H1 (cell line): ENCODE data around the gene CYP46A1. TPM values are rescaled to one million over a fixed set of nuclear protein-coding genes. Genes with fewer than 3 reads are reported as not detected.

ENCODE experiments used
- CTCF ChIA-PET: fragments of 300-600 bp; sonication (Branson Sonifier 250); formaldehyde crosslinking; loops from one replicate; lab custom pipeline; 2021; ENCODE audit not compliant: partially characterized antibody; lab: Charles Lee
- POLR2A ChIA-PET: fragments of 300-600 bp; sonication (Branson Sonifier 250); formaldehyde crosslinking; loops from one replicate; lab custom pipeline; 2021; ENCODE audit warnings: inconsistent platforms; ENCODE audit not compliant: partially characterized antibody; lab: Charles Lee
- DNase-seq, 2 experiments: peaks; one replicate each; pipeline versions ENCODE4 v3.0.0 to v3.0.0-alpha.2; 2010 to 2022; ENCODE audit warnings: low spot score in 2 of 2, low read depth in 1 of 2, mixed read lengths in 1 of 2
- FAIRE-seq: peaks from 2 replicates; lab custom pipeline; 2011; peaks lifted over from hg19 to GRCh38; lab: Jason Lieb, UNC
- H2AFZ ChIP-seq: 2 replicates; pipeline ENCODE4 v1.8.1; 2012; ENCODE audit warnings: low read length, inconsistent platforms
- H2AK5ac ChIP-seq: 2 replicates; pipeline ENCODE4 v1.6.1; 2013; ENCODE audit warnings: low read depth, low read length
- H2BK120ac ChIP-seq: replicated peaks from 2 replicates; pipeline ENCODE3; 2013; ENCODE audit warnings: low read depth, low read length, inconsistent platforms
- H2BK12ac ChIP-seq: 2 replicates; pipeline ENCODE4 v1.6.1; 2013; ENCODE audit warnings: low read depth, low read length
- H2BK15ac ChIP-seq: 2 replicates; pipeline ENCODE4 v1.6.1; 2013; ENCODE audit warnings: low read length
- H2BK20ac ChIP-seq: 2 replicates; pipeline ENCODE4 v1.6.1; 2013; ENCODE audit warnings: low read length
- H2BK5ac ChIP-seq: 2 replicates; pipeline ENCODE4 v1.6.1; 2013; ENCODE audit warnings: low read depth, low read length
- H3K14ac ChIP-seq: 2 replicates; pipeline ENCODE4 v1.6.1; 2013; ENCODE audit warnings: inconsistent platforms; ENCODE audit not compliant: insufficient read length
- H3K18ac ChIP-seq: 2 replicates; pipeline ENCODE4 v1.6.1; 2013; ENCODE audit warnings: low read length; ENCODE audit errors: extremely low read depth
- H3K23ac ChIP-seq: 2 replicates; pipeline ENCODE4 v1.6.1; 2013; ENCODE audit warnings: inconsistent platforms; ENCODE audit not compliant: insufficient read length
- H3K23me2 ChIP-seq: 2 replicates; pipeline ENCODE4 v1.6.1; 2013; ENCODE audit warnings: low read depth, low read length
- H3K27ac ChIP-seq: 2 replicates; pipeline ENCODE4 v1.6.1; 2011; ENCODE audit warnings: low read depth, low read length, inconsistent platforms
- H3K27me3 ChIP-seq, 4 experiments: replicated peaks in 1 of 4; 1 replicate in 1 of 4; 2 replicates in 3 of 4; pipeline versions ENCODE4 v1.6.1 to v1.8.1; 2011 to 2013; ENCODE audit warnings: low read length in 3 of 4, mild to moderate bottlenecking in 3 of 4, inconsistent platforms in 2 of 4, mixed read lengths in 2 of 4, moderate library complexity in 1 of 4; ENCODE audit not compliant: control insufficient read depth in 3 of 4, insufficient read depth in 3 of 4; ENCODE audit errors: extremely low read depth in 1 of 4
- H3K36me3 ChIP-seq, 4 experiments: 2 replicates each; pipeline versions ENCODE4 v1.6.1 to v1.8.1; 2011 to 2013; ENCODE audit warnings: mild to moderate bottlenecking in 4 of 4, low read length in 3 of 4, moderate library complexity in 2 of 4, control low read depth in 1 of 4, inconsistent platforms in 1 of 4; ENCODE audit not compliant: insufficient read depth in 4 of 4, control insufficient read depth in 2 of 4
- H3K4ac ChIP-seq: replicated peaks from 2 replicates; pipeline ENCODE3; 2013; ENCODE audit warnings: low read length, low read depth, mixed read lengths, inconsistent platforms; ENCODE audit not compliant: insufficient read length
- H3K4me1 ChIP-seq, 4 experiments: replicated peaks in 1 of 4; 1 replicate in 1 of 4; 2 replicates in 3 of 4; pipeline versions ENCODE4 v1.6.1 to v1.8.1; 2011 to 2013; ENCODE audit warnings: low read length in 3 of 4, inconsistent platforms in 2 of 4, mixed read lengths in 1 of 4; ENCODE audit not compliant: insufficient read depth in 4 of 4, control insufficient read depth in 3 of 4
- H3K4me2 ChIP-seq, 2 experiments: 2 replicates each; pipeline versions ENCODE4 v1.6.1 to v1.8.1; 2011 to 2013; ENCODE audit warnings: low read depth in 2 of 2, low read length in 2 of 2, control low read depth in 1 of 2, inconsistent platforms in 1 of 2, mild to moderate bottlenecking in 1 of 2; ENCODE audit not compliant: insufficient read depth in 1 of 2
- H3K4me3 ChIP-seq, 4 experiments: fragments of 200-600, 300-600 bp in 1 of 4; sonication (generic), shearing (Covaris generic), sonication (Bioruptor Twin) in 1 of 4; 2 replicates each; pipeline versions ENCODE4 v1.5.1 to v1.8.1; 2011 to 2016; ENCODE audit warnings: low read length in 4 of 4, low read depth in 3 of 4, control low read depth in 2 of 4, inconsistent platforms in 2 of 4, mild to moderate bottlenecking in 2 of 4, mixed read lengths in 1 of 4, moderate library complexity in 1 of 4; ENCODE audit not compliant: insufficient read depth in 2 of 4; ENCODE audit errors: extremely low read depth in 1 of 4
- H3K56ac ChIP-seq: replicated peaks from 2 replicates; pipeline ENCODE3; 2013; ENCODE audit warnings: low read depth, mild to moderate bottlenecking, mixed read lengths, low read length, inconsistent platforms; ENCODE audit not compliant: insufficient read length
- H3K79me1 ChIP-seq: 2 replicates; pipeline ENCODE4 v1.6.1; 2013; ENCODE audit warnings: low read depth, low read length, control low read depth
- H3K79me2 ChIP-seq, 2 experiments: 2 replicates each; pipeline versions ENCODE4 v1.6.1 to v1.8.1; 2012 to 2013; ENCODE audit warnings: low read length in 2 of 2, mild to moderate bottlenecking in 2 of 2, inconsistent platforms in 1 of 2; ENCODE audit not compliant: insufficient read depth in 2 of 2, control insufficient read depth in 1 of 2
- H3K9ac ChIP-seq, 4 experiments: replicated peaks in 1 of 4; 1 replicate in 1 of 4; 2 replicates in 3 of 4; pipeline versions ENCODE4 v1.6.1 to v1.8.1; 2011 to 2013; ENCODE audit warnings: low read depth in 3 of 4, low read length in 3 of 4, control low read depth in 2 of 4, mild to moderate bottlenecking in 2 of 4, moderate library complexity in 2 of 4, inconsistent platforms in 1 of 4; ENCODE audit errors: extremely low read depth in 1 of 4
- H3K9me3 ChIP-seq, 2 experiments: 2 replicates each; pipeline versions ENCODE4 v1.6.1 to v1.8.1; 2012 to 2013; ENCODE audit warnings: mild to moderate bottlenecking in 2 of 2, moderate library complexity in 2 of 2, control low read depth in 1 of 2, inconsistent platforms in 1 of 2, low read depth in 1 of 2, low read length in 1 of 2, mixed read lengths in 1 of 2; ENCODE audit not compliant: insufficient read depth in 2 of 2
- H4K20me1 ChIP-seq, 2 experiments: replicated peaks in 1 of 2; 2 replicates each; pipeline versions ENCODE3 to v1.8.1; 2011 to 2013; ENCODE audit warnings: inconsistent platforms in 2 of 2, low read length in 2 of 2, mild to moderate bottlenecking in 1 of 2; ENCODE audit not compliant: insufficient read depth in 2 of 2, control insufficient read depth in 1 of 2
- H4K5ac ChIP-seq: 2 replicates; pipeline ENCODE4 v1.6.1; 2013; ENCODE audit warnings: low read length, low read depth, mixed read lengths, inconsistent platforms; ENCODE audit not compliant: insufficient read length
- H4K8ac ChIP-seq: 2 replicates; pipeline ENCODE4 v1.8.0; 2013; ENCODE audit warnings: mild to moderate bottlenecking, moderate library complexity, low read length, inconsistent platforms; ENCODE audit not compliant: insufficient read depth; ENCODE audit errors: extremely low read depth
- H4K91ac ChIP-seq: replicated peaks from 2 replicates; pipeline ENCODE3; 2013; ENCODE audit warnings: low read length, mixed read lengths, inconsistent platforms; ENCODE audit not compliant: insufficient read length
- MAFK ChIP-seq: IDR thresholded peaks from 2 replicates; pipeline ENCODE4 v1.6.1; 2012; ENCODE audit warnings: low read depth, mild to moderate bottlenecking, improper control_type of control experiment, low read length
- SP2 ChIP-seq: IDR thresholded peaks from 2 replicates; pipeline ENCODE4 v1.6.1; 2012; ENCODE audit warnings: mild to moderate bottlenecking, low read length, inconsistent platforms
- ZNF274 ChIP-seq: IDR thresholded peaks from 2 replicates; pipeline ENCODE4 v1.7.0; 2012; ENCODE audit warnings: low read length, borderline replicate concordance; ENCODE audit errors: extremely low read depth
- WGBS, 2 experiments: shearing (Covaris generic) in 1 of 2; methylation state at CpG; one replicate each; pipeline versions ENCODE4 v1.1.6 to v1.1.7; 2013 to 2015; ENCODE audit warnings: low lambda C conversion rate in 2 of 2, mixed read lengths in 2 of 2, inconsistent platforms in 1 of 2, low coverage in 1 of 2, missing lambda C conversion rate in 1 of 2; ENCODE audit not compliant: insufficient replicate concordance in 2 of 2, insufficient coverage in 1 of 2, insufficient read length in 1 of 2; ENCODE audit errors: extremely low coverage in 1 of 2, missing lambda C conversion rate in 1 of 2; 5-methylcytosine and 5-hydroxymethylcytosine counted together
- polyA plus RNA-seq, 7 experiments: library from polyadenylated mRNA; depleted of rRNA in 3 of 7; stranded (reverse) in 5 of 7; unstranded in 2 of 7; fragments of >200 nt in 5 of 7; fragments of 200-250 nt in 2 of 7; gene quantifications; 1 replicate in 5 of 7; 2 replicates in 1 of 7; 4 replicates in 1 of 7; pipeline versions ENCODE4 v1.2.1 to v1.2.3, GENCODE V29; 2011 to 2013; ENCODE audit warnings: missing spikeins in 2 of 7, mixed read lengths in 2 of 7
- total RNA-seq: library from RNA; stranded (reverse); fragmentation: NEBNext Ultra II Directional; extraction: Animal tissue kit (Norgen Biotek cat#: 25700); gene quantifications from 2 replicates; pipeline ENCODE4 v1.2.1, GENCODE V29; 2021

The CYP46A1 gene
- total and polyA plus RNA-seq, 2 of the 8 experiments (the other 6 are each of a cell fraction or from before 2014, with no cell fraction given) = 0.41 to 1.3 TPM

DNA sequence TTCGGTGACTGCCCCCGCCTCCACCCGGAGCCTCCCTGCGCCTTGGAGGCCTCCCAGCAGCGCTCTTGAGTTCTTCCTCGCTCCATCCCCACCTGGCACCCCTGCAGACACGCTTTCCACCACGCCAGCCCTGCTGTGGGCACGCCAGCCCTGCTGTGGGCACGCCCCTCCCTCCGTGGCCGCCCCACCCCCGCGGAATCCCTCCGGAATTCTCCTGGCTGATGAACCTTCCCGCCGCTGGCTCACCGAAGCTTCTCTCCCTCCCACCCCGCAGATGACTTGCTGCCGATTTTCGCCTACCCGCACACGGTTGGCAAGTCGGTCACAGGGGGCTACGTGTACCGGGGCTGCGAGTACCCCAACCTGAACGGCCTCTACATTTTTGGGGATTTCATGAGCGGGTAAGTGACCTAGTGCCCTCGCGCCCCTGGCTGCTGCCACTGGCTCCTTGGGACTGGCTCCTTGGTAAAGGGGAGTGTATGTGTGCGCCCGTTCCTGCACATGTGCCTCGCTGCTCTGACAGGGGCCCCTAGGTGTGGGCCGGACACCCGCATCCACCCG, 24.0 kb upstream of the CYP46A1 start:
- ChIA-PET CTCF (interaction anchor here (1.0 to 2.7 kb wide), 2 partner anchors 12 to 20 kb away, joined by 3 to 11 read pairs; no protein-coding TSS in a partner anchor), POLR2A (interaction anchor here (1.0 to 1.5 kb wide), 2 partner anchors 9 to 24 kb away, joined by 3 read pairs; partner anchors contain the start of gene CYP46A1)
- Histone ChIP-seq H3K23me2 (peaks cover 16% of the 10 kb centered on the region), H3K27ac (no peak overlapping the region), H2AK5ac (no peak overlapping the region), H3K18ac (peak overlapping the region; percentile 80), H2BK15ac (peak overlapping the region; percentile 54; the same call in 1 of the 2 replicates), H2BK5ac (peak overlapping the region; percentile 84; the same call in 1 of the 2 replicates), H3K4me2 (peak overlapping the region; percentile 63 to 66), H3K14ac (no peak overlapping the region), H3K36me3 (0 out of 8 replicates have a peak, but pooled peaks cover 0 to 7% (median 0%) of the 10 kb centered on the region in 4 experiments), H4K5ac (no peak overlapping the region), H3K4me1 (peaks cover 11 to 38% (median 20%) of the 10 kb centered on the region in 4 experiments), H3K4ac (peak overlapping the region; percentile 73), H3K79me2 (no peaks in the 10 kb centered on the region), H2BK20ac (peak overlapping the region; percentile 1; the same call in 1 of the 2 replicates), H4K20me1 (peaks cover 0 to 3% of the 10 kb centered on the region in 2 experiments), H3K9ac (no peak overlapping the region), H3K56ac (no peak overlapping the region), H3K4me3 (peak overlapping the region in 3 of 4 experiments; percentile 17 to 45 (median 43); a peak in 7 of 8 replicates), H2AFZ (peak overlapping the region; percentile 35; the same call in 1 of the 2 replicates), H2BK12ac (peak overlapping the region; percentile 68; the same call in 1 of the 2 replicates), H3K9me3 (no peaks in the 10 kb centered on the region), H2BK120ac (peak overlapping the region; percentile 45), H3K27me3 (peaks cover 0 to 11% (median 3%) of the 10 kb centered on the region in 4 experiments; a peak in 3 of 7 replicates), H3K23ac (no peak overlapping the region), H4K8ac (no peak overlapping the region), H3K79me1 (peaks cover 4% of the 10 kb centered on the region; the same call in 1 of the 2 replicates), H4K91ac (peak overlapping the region; percentile 75)
- DNase-seq (peak in 1 of 2 experiments; percentile 63), FAIRE-seq (no peak)
- WGBS, 2 experiments = 63% methylated on average over 23 of the region's 37 CpGs; no CpG with 5 or more reads in 1 of the 2 experiments
- TF ChIP-seq ZNF274 (no peak), MAFK (no peak), SP2 (no peak)
